CD4-positive, alpha-beta T cell treated with Interleukin-2 at 100 ng/mL for 4 hours (primary cell): Measurements from ENCODE around the gene SF3B3.
"Not testable (repeated sequence)": the region's sequence is repeated elsewhere in the genome, so short reads cannot be mapped to it uniquely, and the experiment has no call there.

ENCODE experiments used
- DNase-seq: peaks from one replicate; pipeline ENCODE4 v3.0.0-alpha.2; 2020; ENCODE audit warnings: low spot score

SF3B3 gene

GRCh38 chr16:70511833-70512232 is 11.8 kb upstream of the SF3B3 start:
- DNase-seq, result no peak

- DNase-seq, result no peak
Measured at GRCh38 chr16:70512456-70512855, 11.2 kb upstream of the SF3B3 start.

GRCh38 chr16:70520612-70521297 is 2.9 kb upstream of the SF3B3 start:
- DNase-seq, result peak; percentile 67

- peak; percentile 11 for DNase-seq
Measured at GRCh38 chr16:70522216-70523075, 1.2 kb upstream of the SF3B3 start.

- peak; percentile 92 for DNase-seq
Measured at GRCh38 chr16:70523076-70523742, 407 bp upstream of the SF3B3 start, which contains the start of gene COG4. COG4 (minus strand) TSS chr16:70523554; CDS start chr16:70523543, 11 bp downstream.

GRCh38 chr16:70524399-70524825 is 796 bp downstream of the SF3B3 start:
- DNase-seq, result peak; percentile 23

- DNase-seq, result no peak
Measured at GRCh38 chr16:70526403-70526802, 2.8 kb downstream of the SF3B3 start.

- DNase-seq, result no peak
Measured at GRCh38 chr16:70527315-70527996, 3.8 kb downstream of the SF3B3 start.

GRCh38 chr16:70529051-70529777 is 5.6 kb downstream of the SF3B3 start:
- DNase-seq, result peak; percentile 62

- DNase-seq, result not testable (repeated sequence)
Measured at GRCh38 chr16:70529954-70530353, 6.3 kb downstream of the SF3B3 start.

GRCh38 chr16:70534971-70535370 is 11.4 kb downstream of the SF3B3 start:
- DNase-seq, result no peak

- DNase-seq, result no peak
Measured at GRCh38 chr16:70540994-70541393, 17.4 kb downstream of the SF3B3 start.

- DNase-seq, result no peak
Measured at GRCh38 chr16:70544548-70544947, 20.9 kb downstream of the SF3B3 start.

- no peak for DNase-seq
Measured at GRCh38 chr16:70548936-70549335, 25.3 kb downstream of the SF3B3 start.

GRCh38 chr16:70550082-70550481 is 26.5 kb downstream of the SF3B3 start:
- DNase-seq, result no peak

GRCh38 chr16:70551788-70552187 is 28.2 kb downstream of the SF3B3 start:
- no peak for DNase-seq

- DNase-seq, result no peak
Measured at GRCh38 chr16:70552675-70553074, 29.1 kb downstream of the SF3B3 start.

- no peak for DNase-seq
Measured at GRCh38 chr16:70553645-70554044, 30.0 kb downstream of the SF3B3 start.

GRCh38 chr16:70556063-70556462 is 32.4 kb downstream of the SF3B3 start:
- DNase-seq, result no peak

GRCh38 chr16:70561623-70562022 is 38.0 kb downstream of the SF3B3 start:
- no peak for DNase-seq

- DNase-seq, result no peak
Measured at GRCh38 chr16:70563636-70564035, 40.0 kb downstream of the SF3B3 start.
